Cardiac fibroblast (primary cell): Measurements from ENCODE around the gene GLG1.

Experiments
- DNase-seq, 2 donors: peaks; one replicate each; pipeline versions ENCODE4 v3.0.0 to v3.0.0-alpha.2; 2010; ENCODE audit warnings: low read depth in 2 of 2
- H3K4me3 ChIP-seq, 2 donors: replicated peaks in 1 of 2; 1 replicate in 1 of 2; 2 replicates in 1 of 2; pipeline ENCODE4 v1.5.1; 2011; ENCODE audit warnings: low read depth in 2 of 2, low read length in 2 of 2, mild to moderate bottlenecking in 2 of 2, moderate library complexity in 1 of 2
- CTCF ChIP-seq: IDR thresholded peaks from one replicate; pipeline ENCODE4 v1.5.1; 2011; ENCODE audit warnings: low read depth, mild to moderate bottlenecking, low read length, inconsistent platforms

Gene GLG1

GRCh38 chr16:74465281-74465680 is 141.6 kb downstream of the GLG1 start:
- TF ChIP-seq CTCF: no peak
- DNase-seq: peak; percentile 24 to 62
- no peak overlapping the region for H3K4me3 ChIP-seq

- no peak for DNase-seq
- no peak for TF ChIP-seq CTCF
- no peak overlapping the region for H3K4me3 ChIP-seq
Observed at GRCh38 chr16:74463888-74464287, 143.0 kb downstream of the GLG1 start.

GRCh38 chr16:74462361-74462760 is 144.6 kb downstream of the GLG1 start:
- no peak for TF ChIP-seq CTCF
- DNase-seq: no peak
- no peak overlapping the region for H3K4me3 ChIP-seq

GRCh38 chr16:74461826-74462225 is 145.1 kb downstream of the GLG1 start:
- no peak overlapping the region for H3K4me3 ChIP-seq
- TF ChIP-seq CTCF: no peak
- no peak for DNase-seq

GRCh38 chr16:74460542-74460941 is 146.4 kb downstream of the GLG1 start:
- DNase-seq: no peak
- no peak for TF ChIP-seq CTCF
- H3K4me3 ChIP-seq: no peak overlapping the region

GRCh38 chr16:74456290-74456625 is 150.7 kb downstream of the GLG1 start:
- TF ChIP-seq CTCF: no peak

GRCh38 chr16:74455619-74456289 is 151.2 kb downstream of the GLG1 start:
- TF ChIP-seq CTCF: no peak
- peak; percentile 76 to 90 for DNase-seq
- H3K4me3 ChIP-seq: no peak overlapping the region

More at GRCh38 chr16:74456290-74456625, 150.7 kb downstream of the GLG1 start:
- no peak for DNase-seq
- H3K4me3 ChIP-seq: no peak overlapping the region
